DMS 273 treated with DMSO at 0.1 percent for 48 hours (cell line): ENCODE data around the gene SLC25A24.
"Not testable (repeated sequence)": the region's sequence is repeated elsewhere in the genome, so short reads cannot be mapped to it uniquely, and the experiment has no call there.

ENCODE experiments used
- DNase-seq: peaks from one replicate; lab custom pipeline; 2025; lab: John Stamatoyannopoulos, UW

Gene SLC25A24

GRCh38 chr1:108199201-108199691 lies 897 bp downstream of the SLC25A24 start:
- no peak for DNase-seq

GRCh38 chr1:108194051-108194450 lies 6.1 kb downstream of the SLC25A24 start:
- DNase-seq: no peak

GRCh38 chr1:108193333-108193732 lies 6.8 kb downstream of the SLC25A24 start:
- DNase-seq: no peak

- DNase-seq: no peak
Observed at GRCh38 chr1:108192581-108192980, 7.6 kb downstream of the SLC25A24 start.

- no peak for DNase-seq
Observed at GRCh38 chr1:108190686-108191416, 9.3 kb downstream of the SLC25A24 start.

- DNase-seq: no peak
Observed at GRCh38 chr1:108190001-108190634, 10.0 kb downstream of the SLC25A24 start.

- DNase-seq: no peak
Observed at GRCh38 chr1:108188801-108189200, 11.3 kb downstream of the SLC25A24 start.

GRCh38 chr1:108182959-108183700 lies 17.0 kb downstream of the SLC25A24 start:
- no peak for DNase-seq

- no peak for DNase-seq
Observed at GRCh38 chr1:108179018-108179417, 21.1 kb downstream of the SLC25A24 start.

GRCh38 chr1:108162409-108162808 lies 37.7 kb downstream of the SLC25A24 start:
- DNase-seq: not testable (repeated sequence)

- DNase-seq: not testable (repeated sequence)
Observed at GRCh38 chr1:108159951-108160350, 40.2 kb downstream of the SLC25A24 start.

- DNase-seq: no peak
Observed at GRCh38 chr1:108158893-108159453, 41.2 kb downstream of the SLC25A24 start.

GRCh38 chr1:108154314-108154713 lies 45.8 kb downstream of the SLC25A24 start:
- no peak for DNase-seq

GRCh38 chr1:108152782-108153222 lies 47.3 kb downstream of the SLC25A24 start:
- no peak for DNase-seq

GRCh38 chr1:108151548-108151947 lies 48.6 kb downstream of the SLC25A24 start:
- no peak for DNase-seq

GRCh38 chr1:108149796-108150467 lies 50.2 kb downstream of the SLC25A24 start:
- no peak for DNase-seq

GRCh38 chr1:108144569-108144968 lies 55.6 kb downstream of the SLC25A24 start:
- DNase-seq: not testable (repeated sequence)

- no peak for DNase-seq
Observed at GRCh38 chr1:108142773-108143394, 57.3 kb downstream of the SLC25A24 start.

- no peak for DNase-seq
Observed at GRCh38 chr1:108142258-108142657, 57.9 kb downstream of the SLC25A24 start.

- no peak for DNase-seq
Observed at GRCh38 chr1:108141621-108142020, 58.5 kb downstream of the SLC25A24 start.

GRCh38 chr1:108140936-108141335 lies 59.2 kb downstream of the SLC25A24 start:
- DNase-seq: no peak
